ENCODE results near the gene PCDHGA7.
A peak's percentile ranks its signal among the peaks of the same experiment; 100 is the strongest.
"Not testable (repeated sequence)": the region's sequence is repeated elsewhere in the genome, so short reads cannot be mapped to it uniquely, and the experiment has no call there.

The PCDHGA7 gene

DNA sequence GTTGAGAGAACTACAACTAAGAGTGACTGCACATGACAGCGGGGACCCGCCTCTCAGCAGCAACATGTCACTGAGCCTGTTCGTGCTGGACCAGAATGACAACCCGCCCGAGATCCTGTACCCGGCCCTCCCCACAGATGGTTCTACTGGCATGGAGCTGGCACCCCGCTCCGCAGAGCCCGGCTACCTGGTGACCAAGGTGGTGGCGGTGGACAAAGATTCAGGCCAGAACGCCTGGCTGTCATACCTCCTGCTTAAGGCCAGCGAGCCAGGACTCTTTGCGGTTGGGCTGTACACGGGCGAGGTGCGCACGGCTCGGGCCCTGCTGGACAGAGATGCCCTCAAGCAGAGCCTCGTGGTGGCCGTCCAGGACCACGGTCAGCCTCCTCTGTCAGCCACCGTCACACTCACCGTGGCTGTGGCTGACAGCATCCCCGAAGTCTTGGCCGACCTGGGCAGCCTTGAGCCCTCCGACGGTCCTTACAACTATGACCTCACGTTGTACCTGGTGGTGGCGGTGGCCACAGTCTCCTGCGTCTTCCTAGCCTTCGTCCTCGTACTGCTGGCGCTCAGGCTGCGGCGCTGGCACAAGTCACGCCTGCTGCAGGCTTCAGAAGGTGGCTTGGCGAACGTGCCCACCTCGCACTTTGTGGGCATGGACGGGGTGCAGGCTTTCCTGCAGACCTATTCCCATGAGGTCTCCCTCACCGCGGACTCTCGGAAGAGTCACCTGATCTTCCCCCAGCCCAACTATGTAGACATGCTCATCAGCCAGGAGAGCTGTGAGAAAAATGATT is 2.1 kb downstream of the PCDHGA7 start:
- TF ChIP-seq, protein P1, sequence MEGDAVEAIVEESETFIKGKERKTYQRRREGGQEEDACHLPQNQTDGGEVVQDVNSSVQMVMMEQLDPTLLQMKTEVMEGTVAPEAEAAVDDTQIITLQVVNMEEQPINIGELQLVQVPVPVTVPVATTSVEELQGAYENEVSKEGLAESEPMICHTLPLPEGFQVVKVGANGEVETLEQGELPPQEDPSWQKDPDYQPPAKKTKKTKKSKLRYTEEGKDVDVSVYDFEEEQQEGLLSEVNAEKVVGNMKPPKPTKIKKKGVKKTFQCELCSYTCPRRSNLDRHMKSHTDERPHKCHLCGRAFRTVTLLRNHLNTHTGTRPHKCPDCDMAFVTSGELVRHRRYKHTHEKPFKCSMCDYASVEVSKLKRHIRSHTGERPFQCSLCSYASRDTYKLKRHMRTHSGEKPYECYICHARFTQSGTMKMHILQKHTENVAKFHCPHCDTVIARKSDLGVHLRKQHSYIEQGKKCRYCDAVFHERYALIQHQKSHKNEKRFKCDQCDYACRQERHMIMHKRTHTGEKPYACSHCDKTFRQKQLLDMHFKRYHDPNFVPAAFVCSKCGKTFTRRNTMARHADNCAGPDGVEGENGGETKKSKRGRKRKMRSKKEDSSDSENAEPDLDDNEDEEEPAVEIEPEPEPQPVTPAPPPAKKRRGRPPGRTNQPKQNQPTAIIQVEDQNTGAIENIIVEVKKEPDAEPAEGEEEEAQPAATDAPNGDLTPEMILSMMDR (conservative IDR thresholded peaks at IDR 0.05; ENCODE audit: low read length) = no peak
- no peak for DNase-seq (ENCODE audit: low read depth)
- H3K4me3 ChIP-seq (ENCODE audit: low read length) = no peak overlapping the region

DNA sequence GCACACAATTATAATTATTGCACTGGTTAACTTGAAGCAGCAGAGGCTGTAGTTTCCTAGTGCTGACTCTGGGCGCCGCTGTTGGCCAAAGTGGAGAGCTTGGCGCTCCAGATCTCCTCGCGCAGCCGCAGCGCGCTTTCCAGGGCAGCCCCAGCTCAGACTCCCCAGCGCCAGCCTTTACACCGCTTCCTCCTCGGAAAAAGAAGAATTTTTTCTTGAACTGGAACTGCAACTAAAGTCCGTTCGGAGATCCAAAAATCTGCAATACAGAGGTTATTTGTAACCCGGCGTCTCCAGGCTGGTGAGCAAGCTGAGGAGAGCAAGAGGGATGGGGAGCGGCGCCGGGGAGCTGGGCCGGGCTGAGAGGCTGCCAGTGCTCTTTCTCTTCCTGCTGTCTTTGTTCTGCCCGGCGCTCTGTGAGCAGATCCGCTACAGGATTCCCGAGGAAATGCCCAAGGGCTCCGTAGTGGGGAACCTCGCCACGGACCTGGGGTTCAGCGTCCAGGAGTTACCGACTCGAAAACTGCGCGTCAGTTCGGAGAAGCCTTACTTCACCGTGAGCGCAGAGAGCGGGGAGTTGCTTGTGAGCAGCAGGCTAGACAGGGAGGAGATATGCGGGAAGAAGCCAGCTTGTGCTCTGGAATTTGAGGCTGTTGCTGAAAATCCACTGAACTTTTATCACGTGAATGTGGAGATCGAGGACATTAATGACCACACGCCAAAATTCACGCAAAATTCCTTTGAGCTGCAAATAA is 5.2 kb downstream of the PCDHGA7 start, which contains the start of gene PCDHGB4:
Gene PCDHGB4 (plus strand): TSS at position 142 of the 755 bp plus-strand sequence. CDS start 187 bp downstream, at position 329.
- DNase-seq (ENCODE audit: low read depth) = peak; percentile 54
- TF ChIP-seq, protein P1 (conservative IDR thresholded peaks at IDR 0.05; ENCODE audit: low read length) = peak; percentile 64
- H3K4me3 ChIP-seq (ENCODE audit: low read length) = peak within 1 kb of the TSS; percentile 54

DNA sequence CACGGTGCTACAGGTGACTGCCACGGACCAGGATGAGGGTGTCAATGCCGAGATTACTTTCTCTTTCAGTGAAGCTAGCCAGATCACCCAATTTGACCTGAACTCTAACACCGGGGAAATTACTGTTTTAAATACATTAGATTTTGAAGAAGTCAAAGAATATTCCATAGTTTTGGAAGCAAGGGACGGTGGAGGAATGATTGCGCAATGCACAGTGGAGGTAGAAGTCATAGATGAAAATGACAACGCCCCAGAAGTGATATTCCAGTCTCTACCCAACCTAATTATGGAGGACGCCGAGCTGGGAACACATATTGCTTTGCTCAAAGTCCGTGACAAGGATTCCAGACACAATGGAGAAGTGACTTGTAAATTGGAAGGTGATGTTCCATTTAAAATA is 6.1 kb downstream of the PCDHGA7 start:
- DNase-seq (ENCODE audit: low read depth) = no peak
- H3K4me3 ChIP-seq (ENCODE audit: low read length) = no peak overlapping the region; the same call in 1 of the 2 replicates
- TF ChIP-seq, protein P1 (conservative IDR thresholded peaks at IDR 0.05; ENCODE audit: low read length) = no peak

DNA sequence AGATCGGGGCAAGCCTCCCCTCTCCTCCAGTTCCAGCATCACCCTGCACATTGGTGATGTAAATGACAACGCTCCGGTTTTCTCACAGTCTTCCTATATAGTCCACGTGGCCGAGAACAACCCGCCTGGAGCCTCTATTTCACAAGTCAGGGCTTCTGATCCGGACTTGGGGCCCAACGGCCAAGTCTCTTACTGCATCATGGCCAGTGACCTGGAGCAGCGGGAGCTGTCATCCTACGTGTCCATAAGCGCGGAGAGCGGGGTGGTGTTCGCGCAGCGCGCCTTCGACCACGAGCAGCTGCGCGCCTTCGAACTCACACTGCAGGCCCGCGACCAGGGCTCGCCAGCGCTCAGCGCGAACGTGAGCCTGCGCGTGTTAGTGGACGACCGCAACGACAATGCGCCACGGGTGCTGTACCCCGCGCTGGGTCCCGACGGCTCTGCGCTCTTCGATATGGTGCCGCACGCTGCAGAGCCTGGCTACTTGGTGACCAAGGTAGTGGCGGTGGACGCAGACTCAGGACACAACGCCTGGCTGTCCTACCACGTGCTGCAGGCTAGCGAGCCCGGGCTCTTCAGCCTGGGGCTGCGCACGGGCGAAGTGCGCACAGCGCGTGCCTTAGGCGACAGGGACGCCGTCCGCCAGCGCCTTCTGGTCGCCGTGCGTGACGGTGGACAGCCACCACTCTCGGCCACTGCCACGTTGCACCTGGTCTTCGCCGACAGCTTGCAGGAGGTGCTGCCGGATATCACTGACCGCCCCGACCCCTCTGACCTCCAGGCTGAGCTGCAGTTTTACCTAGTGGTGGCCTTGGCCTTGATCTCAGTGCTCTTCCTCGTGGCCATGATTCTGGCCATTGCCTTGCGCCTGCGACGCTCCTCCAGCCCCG is 6.9 kb downstream of the PCDHGA7 start:
- no peak overlapping the region for H3K4me3 ChIP-seq (ENCODE audit: low read length)
- no peak for DNase-seq (ENCODE audit: low read depth)
- TF ChIP-seq, protein P1 (conservative IDR thresholded peaks at IDR 0.05; ENCODE audit: low read length) = no peak

DNA sequence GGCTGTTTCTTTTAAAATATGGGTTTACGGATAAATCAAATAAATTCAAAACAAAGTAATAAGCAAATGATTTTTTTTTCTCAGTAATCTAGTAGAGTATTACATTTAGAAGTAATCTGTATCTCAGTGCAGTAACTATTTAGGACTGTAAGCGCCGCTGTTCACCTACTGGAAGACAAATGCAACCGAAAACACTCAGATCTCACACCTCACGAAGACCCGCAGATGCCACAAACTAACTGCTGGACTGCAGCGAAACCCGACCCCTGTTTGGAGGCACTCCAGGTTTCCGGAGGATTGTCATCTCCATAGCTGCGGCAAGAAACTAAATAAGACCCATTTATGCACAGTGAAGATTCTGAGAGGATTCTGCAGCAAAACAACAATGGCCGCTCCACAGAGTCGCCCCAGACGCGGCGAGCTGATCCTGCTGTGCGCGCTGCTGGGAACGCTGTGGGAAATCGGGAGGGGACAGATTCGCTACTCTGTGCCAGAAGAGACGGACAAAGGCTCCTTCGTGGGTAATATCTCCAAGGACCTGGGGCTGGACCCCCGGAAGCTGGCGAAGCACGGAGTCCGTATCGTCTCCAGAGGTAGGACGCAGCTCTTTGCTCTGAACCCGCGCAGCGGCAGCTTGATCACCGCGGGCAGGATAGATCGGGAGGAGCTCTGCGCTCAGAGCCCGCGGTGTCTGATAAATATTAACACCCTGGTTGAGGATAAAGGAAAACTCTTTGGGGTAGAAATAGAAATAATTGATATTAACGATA is 10.1 kb downstream of the PCDHGA7 start, which contains the start of gene PCDHGA8:
Gene PCDHGA8 (plus strand): TSS at position 205 of the 770 bp plus-strand sequence. CDS start 181 bp downstream, at position 386.
- peak; percentile 41 for DNase-seq (ENCODE audit: low read depth)
- TF ChIP-seq, protein P1 (conservative IDR thresholded peaks at IDR 0.05; ENCODE audit: low read length) = peak; percentile 22
- peak within 1 kb of the TSS; percentile 9; the same call in 1 of the 2 replicates for H3K4me3 ChIP-seq (ENCODE audit: low read length)

DNA sequence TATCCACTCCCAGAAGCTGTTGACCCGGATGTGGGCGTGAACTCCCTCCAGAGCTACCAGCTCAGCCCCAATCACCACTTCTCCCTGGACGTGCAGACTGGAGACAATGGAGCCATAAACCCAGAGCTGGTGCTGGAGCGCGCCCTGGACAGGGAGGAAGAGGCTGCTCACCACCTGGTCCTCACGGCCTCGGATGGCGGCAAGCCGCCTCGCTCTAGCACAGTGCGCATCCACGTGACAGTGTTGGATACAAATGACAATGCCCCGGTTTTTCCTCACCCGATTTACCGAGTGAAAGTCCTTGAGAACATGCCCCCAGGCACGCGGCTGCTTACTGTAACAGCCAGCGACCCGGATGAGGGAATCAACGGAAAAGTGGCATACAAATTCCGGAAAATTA is 10.7 kb downstream of the PCDHGA7 start:
- TF ChIP-seq, protein P1 (conservative IDR thresholded peaks at IDR 0.05; ENCODE audit: low read length) = no peak
- no peak overlapping the region for H3K4me3 ChIP-seq (ENCODE audit: low read length)
- DNase-seq (ENCODE audit: low read depth) = no peak

DNA sequence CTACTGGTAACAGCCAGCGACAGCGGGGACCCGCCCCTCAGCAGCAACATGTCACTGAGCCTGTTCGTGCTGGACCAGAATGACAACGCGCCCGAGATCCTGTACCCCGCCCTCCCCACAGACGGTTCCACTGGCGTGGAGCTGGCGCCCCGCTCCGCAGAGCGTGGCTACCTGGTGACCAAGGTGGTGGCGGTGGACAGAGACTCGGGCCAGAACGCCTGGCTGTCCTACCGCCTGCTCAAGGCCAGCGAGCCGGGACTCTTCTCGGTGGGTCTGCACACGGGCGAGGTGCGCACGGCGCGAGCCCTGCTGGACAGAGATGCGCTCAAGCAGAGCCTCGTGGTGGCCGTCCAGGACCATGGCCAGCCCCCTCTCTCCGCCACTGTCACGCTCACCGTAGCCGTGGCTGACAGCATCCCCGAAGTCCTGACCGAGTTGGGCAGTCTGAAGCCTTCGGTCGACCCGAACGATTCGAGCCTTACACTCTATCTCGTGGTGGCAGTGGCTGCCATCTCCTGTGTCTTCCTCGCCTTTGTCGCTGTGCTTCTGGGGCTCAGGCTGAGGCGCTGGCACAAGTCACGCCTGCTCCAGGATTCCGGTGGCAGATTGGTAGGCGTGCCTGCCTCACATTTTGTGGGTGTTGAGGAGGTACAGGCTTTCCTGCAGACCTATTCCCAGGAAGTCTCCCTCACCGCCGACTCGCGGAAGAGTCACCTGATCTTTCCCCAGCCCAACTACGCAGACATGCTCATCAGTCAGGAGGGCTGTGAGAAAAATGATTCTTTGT is 12.1 kb downstream of the PCDHGA7 start:
- DNase-seq (ENCODE audit: low read depth); H3K4me3 ChIP-seq (ENCODE audit: low read length): not testable (repeated sequence)

Data from AG10803 (cell line).